NCI-H2029 treated with DMSO at 0.1 percent for 48 hours (cell line): ENCODE data around the gene CTNNBL1.
"Not testable (repeated sequence)": the region's sequence is repeated elsewhere in the genome, so short reads cannot be mapped to it uniquely, and the experiment has no call there.

Source experiments
- DNase-seq: peaks from one replicate; lab custom pipeline; 2025; lab: John Stamatoyannopoulos, UW

Gene CTNNBL1

GRCh38 chr20:37679751-37680150 is 14.1 kb upstream of the CTNNBL1 start:
- DNase-seq: not testable (repeated sequence)

- DNase-seq: no peak
Observed at GRCh38 chr20:37680420-37680819, 13.4 kb upstream of the CTNNBL1 start.

GRCh38 chr20:37681384-37682112 is 12.3 kb upstream of the CTNNBL1 start:
- no peak for DNase-seq

GRCh38 chr20:37683146-37683545 is 10.7 kb upstream of the CTNNBL1 start:
- DNase-seq: not testable (repeated sequence)

- DNase-seq: no peak
Observed at GRCh38 chr20:37686762-37687477, 6.9 kb upstream of the CTNNBL1 start.

GRCh38 chr20:37687478-37687805 is 6.4 kb upstream of the CTNNBL1 start:
- no peak for DNase-seq

GRCh38 chr20:37688093-37688492 is 5.7 kb upstream of the CTNNBL1 start:
- no peak for DNase-seq

GRCh38 chr20:37690626-37691369 is 3.0 kb upstream of the CTNNBL1 start:
- no peak for DNase-seq

GRCh38 chr20:37692459-37693166 is 1.2 kb upstream of the CTNNBL1 start:
- DNase-seq: no peak

- DNase-seq: no peak
Observed at GRCh38 chr20:37693242-37693634, 592 bp upstream of the CTNNBL1 start.

- no peak for DNase-seq
Observed at GRCh38 chr20:37695684-37696342, 2.0 kb downstream of the CTNNBL1 start.

GRCh38 chr20:37697314-37697713 is 3.5 kb downstream of the CTNNBL1 start:
- no peak for DNase-seq

- no peak for DNase-seq
Observed at GRCh38 chr20:37699202-37699601, 5.4 kb downstream of the CTNNBL1 start.

- DNase-seq: no peak
Observed at GRCh38 chr20:37700301-37700700, 6.5 kb downstream of the CTNNBL1 start.

GRCh38 chr20:37701676-37702075 is 7.8 kb downstream of the CTNNBL1 start:
- not testable (repeated sequence) for DNase-seq

GRCh38 chr20:37702403-37703034 is 8.7 kb downstream of the CTNNBL1 start:
- DNase-seq: no peak

GRCh38 chr20:37703035-37703845 is 9.4 kb downstream of the CTNNBL1 start:
- no peak for DNase-seq

GRCh38 chr20:37704955-37705354 is 11.1 kb downstream of the CTNNBL1 start:
- DNase-seq: no peak

GRCh38 chr20:37706298-37706697 is 12.5 kb downstream of the CTNNBL1 start:
- DNase-seq: no peak

GRCh38 chr20:37711001-37711400 is 17.2 kb downstream of the CTNNBL1 start:
- DNase-seq: no peak
